H9 (cell line): Measurements from ENCODE around the gene ITM2C. TPM values are rescaled to one million over a fixed set of nuclear protein-coding genes. Genes with fewer than 3 reads are reported as not detected.

ENCODE experiments used
- DNase-seq: peaks from one replicate; pipeline ENCODE4 v3.0.0-alpha.2; 2017
- H2AFZ ChIP-seq: one replicate; pipeline ENCODE4 v1.6.1; 2013; ENCODE audit warnings: mild to moderate bottlenecking, low read length, control low read depth, moderate library complexity
- H2AK5ac ChIP-seq: 2 replicates; pipeline ENCODE4 v1.6.1; 2013; ENCODE audit warnings: low read length, control low read depth, mixed read lengths; ENCODE audit not compliant: insufficient read length
- H2BK120ac ChIP-seq: one replicate; pipeline ENCODE4 v1.6.1; 2013; ENCODE audit warnings: low read depth, mild to moderate bottlenecking, low read length, control low read depth, inconsistent platforms; ENCODE audit not compliant: poor library complexity, severe bottlenecking
- H2BK12ac ChIP-seq: 2 replicates; pipeline ENCODE4 v1.6.1; 2013; ENCODE audit warnings: low read length, control low read depth, mixed read lengths, low read depth; ENCODE audit not compliant: insufficient read length
- H2BK15ac ChIP-seq: 2 replicates; pipeline ENCODE4 v1.6.1; 2013; ENCODE audit warnings: low read depth, low read length, control low read depth
- H2BK20ac ChIP-seq: one replicate; pipeline ENCODE4 v1.6.1; 2013; ENCODE audit warnings: low read depth, mild to moderate bottlenecking, low read length, control low read depth, inconsistent platforms; ENCODE audit not compliant: poor library complexity, severe bottlenecking
- H2BK5ac ChIP-seq: 2 replicates; pipeline ENCODE4 v1.6.1; 2013; ENCODE audit warnings: low read length, control low read depth, mixed read lengths; ENCODE audit not compliant: insufficient read length
- H3K14ac ChIP-seq: 2 replicates; pipeline ENCODE4 v1.6.1; 2013; ENCODE audit warnings: low read length, control low read depth; ENCODE audit not compliant: insufficient read depth
- H3K18ac ChIP-seq: 2 replicates; pipeline ENCODE4 v1.6.1; 2013; ENCODE audit warnings: low read depth, mild to moderate bottlenecking, mixed read lengths, low read length, control low read depth; ENCODE audit not compliant: insufficient read length
- H3K23ac ChIP-seq: 2 replicates; pipeline ENCODE4 v1.6.1; 2013; ENCODE audit warnings: low read length, control low read depth, mixed read lengths, low read depth; ENCODE audit not compliant: insufficient read length
- H3K23me2 ChIP-seq: 2 replicates; pipeline ENCODE4 v1.6.1; 2013; ENCODE audit warnings: low read depth, mild to moderate bottlenecking, mixed read lengths, low read length, control low read depth; ENCODE audit not compliant: insufficient read length, poor library complexity, severe bottlenecking
- H3K27ac ChIP-seq: 2 replicates; pipeline ENCODE4 v1.5.1; 2013; ENCODE audit warnings: low read length, control low read depth, mixed read lengths, low read depth; ENCODE audit not compliant: insufficient read length
- H3K27me3 ChIP-seq: 2 replicates; pipeline ENCODE4 v1.6.1; 2013; ENCODE audit warnings: low read length, control low read depth, inconsistent platforms; ENCODE audit not compliant: insufficient read depth
- H3K4ac ChIP-seq: 2 replicates; pipeline ENCODE4 v1.6.1; 2013; ENCODE audit warnings: low read depth, mild to moderate bottlenecking, control low read depth, inconsistent platforms, low read length, moderate library complexity
- H3K4me1 ChIP-seq: 2 replicates; pipeline ENCODE4 v1.6.1; 2013; ENCODE audit warnings: low read length, control low read depth, inconsistent platforms; ENCODE audit not compliant: insufficient read depth
- H3K4me2 ChIP-seq: 2 replicates; pipeline ENCODE4 v1.6.1; 2013; ENCODE audit warnings: low read length, control low read depth, mixed read lengths; ENCODE audit not compliant: insufficient read length, insufficient read depth
- H3K56ac ChIP-seq: 2 replicates; pipeline ENCODE4 v1.6.1; 2013; ENCODE audit warnings: low read depth, mild to moderate bottlenecking, mixed read lengths, low read length, control low read depth; ENCODE audit not compliant: insufficient read length
- H3K79me1 ChIP-seq: 2 replicates; pipeline ENCODE4 v1.6.1; 2013; ENCODE audit warnings: low read depth, mild to moderate bottlenecking, moderate library complexity, low read length, control low read depth, inconsistent platforms; ENCODE audit not compliant: insufficient read depth, poor library complexity, severe bottlenecking
- H3K79me2 ChIP-seq: 2 replicates; pipeline ENCODE4 v1.6.1; 2013; ENCODE audit warnings: low read length, control low read depth, inconsistent platforms; ENCODE audit not compliant: insufficient read depth
- H3K9ac ChIP-seq: 2 replicates; pipeline ENCODE4 v1.6.1; 2013; ENCODE audit warnings: low read length, control low read depth, mixed read lengths; ENCODE audit not compliant: insufficient read length; ENCODE audit errors: extremely low read depth
- H3K9me3 ChIP-seq: one replicate; pipeline ENCODE4 v1.6.1; 2013; ENCODE audit warnings: low read depth, low read length, inconsistent platforms; ENCODE audit not compliant: control insufficient read depth
- H3T11ph ChIP-seq: one replicate; pipeline ENCODE4 v1.6.1; 2013; ENCODE audit warnings: mild to moderate bottlenecking, low read length, control low read depth, inconsistent platforms
- H4K20me1 ChIP-seq: one replicate; pipeline ENCODE4 v1.6.1; 2013; ENCODE audit not compliant: control insufficient read depth, insufficient read length, insufficient read depth
- H4K5ac ChIP-seq: 2 replicates; pipeline ENCODE4 v1.6.1; 2013; ENCODE audit warnings: low read depth, mild to moderate bottlenecking, mixed read lengths, low read length, control low read depth; ENCODE audit not compliant: insufficient read length
- H4K8ac ChIP-seq: replicated peaks from 2 replicates; pipeline ENCODE4 v1.6.1; 2013; ENCODE audit warnings: low read length, control low read depth, mixed read lengths, low read depth; ENCODE audit not compliant: insufficient read length
- H4K91ac ChIP-seq: 2 replicates; pipeline ENCODE4 v1.6.1; 2013; ENCODE audit warnings: low read depth, mild to moderate bottlenecking, moderate library complexity, mixed read lengths, low read length, control low read depth; ENCODE audit not compliant: insufficient read length
- H3K27ac Mint-ChIP-seq, 3 experiments: 2 replicates in 2 of 3; 3 replicates in 1 of 3; pipeline ENCODE4 v1.8.0; 2020 to 2021; ENCODE audit warnings: mixed read lengths in 3 of 3, mild to moderate bottlenecking in 1 of 3, moderate library complexity in 1 of 3
- H3K27me3 Mint-ChIP-seq: 2 replicates; pipeline ENCODE4 v1.8.0; 2021; ENCODE audit warnings: low read depth, mild to moderate bottlenecking, moderate library complexity, mixed read lengths
- H3K36me3 Mint-ChIP-seq, 3 experiments: 2 replicates in 2 of 3; 3 replicates in 1 of 3; pipeline ENCODE4 v1.8.0; 2020 to 2021; ENCODE audit warnings: low read depth in 3 of 3, mixed read lengths in 3 of 3; ENCODE audit not compliant: insufficient read depth in 1 of 3
- H3K4me1 Mint-ChIP-seq, 2 experiments: 2 replicates each; pipeline ENCODE4 v1.8.0; 2020; ENCODE audit warnings: mixed read lengths in 2 of 2
- H3K4me3 Mint-ChIP-seq, 2 experiments: 2 replicates in 1 of 2; 3 replicates in 1 of 2; pipeline ENCODE4 v1.8.0; 2020 to 2021; ENCODE audit warnings: mild to moderate bottlenecking in 2 of 2, mixed read lengths in 2 of 2, moderate library complexity in 1 of 2
- H3K9me3 Mint-ChIP-seq, 2 experiments: 2 replicates in 1 of 2; 3 replicates in 1 of 2; pipeline ENCODE4 v1.8.0; 2020; ENCODE audit warnings: mild to moderate bottlenecking in 2 of 2, mixed read lengths in 2 of 2, moderate library complexity in 1 of 2
- WGBS: extraction: QIAGEN DNeasy Blood & Tissue Kit; methylation state at CpG from one replicate; pipeline ENCODE4 v1.1.7; 2013; ENCODE audit warnings: missing lambda C conversion rate, low lambda C conversion rate, mixed read lengths; ENCODE audit not compliant: insufficient read length; ENCODE audit errors: extremely low coverage; 5-methylcytosine and 5-hydroxymethylcytosine counted together
- total RNA-seq: library from RNA; stranded (reverse); gene quantifications from 2 replicates; pipeline ENCODE4 v1.2.1, GENCODE V29; 2021
- TF ChIP-seq, protein P1 (sequence below): fragments of 200-600 bp; sonication (generic); conservative IDR thresholded peaks from 3 replicates; pipeline ENCODE4 v1.8.0; 2021; ENCODE audit warnings: antibody characterized with exemption, mild to moderate bottlenecking

The ITM2C gene
- total RNA-seq, 1 experiment from 2014 or later, result 297 TPM

DNA sequence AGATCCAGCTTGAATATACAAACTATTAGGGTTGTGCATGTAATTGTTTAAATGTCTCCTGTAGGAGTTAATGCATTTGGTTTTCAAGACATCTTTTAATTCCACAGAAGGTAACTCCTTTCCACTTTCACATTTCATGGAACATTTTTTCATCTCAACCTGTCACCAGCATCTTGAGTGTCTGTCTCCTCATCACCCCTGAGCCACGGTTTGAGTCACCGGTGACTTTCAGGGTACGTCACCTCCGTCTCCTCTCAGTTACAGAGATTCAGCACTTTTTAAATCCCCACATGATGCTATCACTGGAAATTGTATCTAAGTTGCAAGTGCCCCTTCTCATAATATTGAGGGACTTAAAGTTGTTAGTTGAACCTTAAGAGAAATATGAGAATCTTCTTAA, 35.0 kb downstream of the ITM2C start:
- H3K27me3 ChIP-seq, result no peaks in the 10 kb centered on the region
- Mint-ChIP-seq H3K36me3 (no peaks in the 10 kb centered on the region), H3K9me3 (no peaks in the 10 kb centered on the region; a peak in 1 of 5 replicates), H3K4me3 (no peak overlapping the region), H3K27me3 (peaks cover 32% of the 10 kb centered on the region), H3K4me1 (peaks cover 34 to 35% of the 10 kb centered on the region in 2 experiments), H3K27ac (no peak overlapping the region; a peak in 1 of 7 replicates)
- WGBS, result no CpG with 5 or more reads among the region's 4 CpGs
- no peak overlapping the region for H3T11ph ChIP-seq
- H3K4ac ChIP-seq, result no peak overlapping the region
- no peak overlapping the region for H3K4me2 ChIP-seq
- H4K8ac ChIP-seq, result no peak overlapping the region
- no peak overlapping the region for H3K18ac ChIP-seq
- no peak overlapping the region for H2BK120ac ChIP-seq
- no peak overlapping the region for H3K56ac ChIP-seq
- no peaks in the 10 kb centered on the region for H3K79me1 ChIP-seq
- no peaks in the 10 kb centered on the region for H3K9me3 ChIP-seq
- H3K79me2 ChIP-seq, result no peaks in the 10 kb centered on the region
- TF ChIP-seq, protein P1, sequence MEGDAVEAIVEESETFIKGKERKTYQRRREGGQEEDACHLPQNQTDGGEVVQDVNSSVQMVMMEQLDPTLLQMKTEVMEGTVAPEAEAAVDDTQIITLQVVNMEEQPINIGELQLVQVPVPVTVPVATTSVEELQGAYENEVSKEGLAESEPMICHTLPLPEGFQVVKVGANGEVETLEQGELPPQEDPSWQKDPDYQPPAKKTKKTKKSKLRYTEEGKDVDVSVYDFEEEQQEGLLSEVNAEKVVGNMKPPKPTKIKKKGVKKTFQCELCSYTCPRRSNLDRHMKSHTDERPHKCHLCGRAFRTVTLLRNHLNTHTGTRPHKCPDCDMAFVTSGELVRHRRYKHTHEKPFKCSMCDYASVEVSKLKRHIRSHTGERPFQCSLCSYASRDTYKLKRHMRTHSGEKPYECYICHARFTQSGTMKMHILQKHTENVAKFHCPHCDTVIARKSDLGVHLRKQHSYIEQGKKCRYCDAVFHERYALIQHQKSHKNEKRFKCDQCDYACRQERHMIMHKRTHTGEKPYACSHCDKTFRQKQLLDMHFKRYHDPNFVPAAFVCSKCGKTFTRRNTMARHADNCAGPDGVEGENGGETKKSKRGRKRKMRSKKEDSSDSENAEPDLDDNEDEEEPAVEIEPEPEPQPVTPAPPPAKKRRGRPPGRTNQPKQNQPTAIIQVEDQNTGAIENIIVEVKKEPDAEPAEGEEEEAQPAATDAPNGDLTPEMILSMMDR, result no peak
- no peak overlapping the region for H2BK15ac ChIP-seq
- H4K5ac ChIP-seq, result no peak overlapping the region
- H3K9ac ChIP-seq, result no peak overlapping the region
- no peak overlapping the region for H4K91ac ChIP-seq
- no peaks in the 10 kb centered on the region for H3K23me2 ChIP-seq
- H4K20me1 ChIP-seq, result no peaks in the 10 kb centered on the region
- no peak overlapping the region for H2AFZ ChIP-seq
- peaks cover 10% of the 10 kb centered on the region for H3K4me1 ChIP-seq
- H2BK5ac ChIP-seq, result no peak overlapping the region
- DNase-seq, result peak; percentile 8
- no peak overlapping the region for H2AK5ac ChIP-seq
- H3K27ac ChIP-seq, result no peak overlapping the region
- H2BK12ac ChIP-seq, result no peak overlapping the region
- no peak overlapping the region for H3K14ac ChIP-seq
- H3K23ac ChIP-seq, result no peak overlapping the region
- no peak overlapping the region for H2BK20ac ChIP-seq
